RWPE2 (cell line): ENCODE data around the gene PPIL6.

Source experiments
- ATAC-seq: fragments of 200-7000 bp; cut with Tn5 transposase; 3 replicates; pipeline ENCODE4 v1.9.1; 2021; ENCODE audit warnings: low read depth
- DNase-seq: peaks from one replicate; pipeline ENCODE4 v3.0.0-alpha.2; 2020; ENCODE audit warnings: low spot score
- H3K27ac ChIP-seq: fragments of 450-650 bp; 2 replicates; pipeline ENCODE4 v1.5.1; 2017; ENCODE audit warnings: mild to moderate bottlenecking; ENCODE audit not compliant: poor library complexity, severe bottlenecking
- H3K27me3 ChIP-seq: fragments of 250-450 bp; sonication (Bioruptor Pico); 2 replicates; pipeline ENCODE4 v1.5.1; 2021; ENCODE audit warnings: mild to moderate bottlenecking, moderate library complexity; ENCODE audit not compliant: insufficient read depth, poor library complexity, severe bottlenecking
- H3K36me3 ChIP-seq: fragments of 250-450 bp; sonication (Bioruptor Pico); 2 replicates; pipeline ENCODE4 v1.5.1; 2020; ENCODE audit warnings: low read depth, mild to moderate bottlenecking, moderate library complexity
- H3K4me1 ChIP-seq: fragments of 250-450 bp; sonication (Bioruptor Pico); 2 replicates; pipeline ENCODE4 v1.5.1; 2021; ENCODE audit warnings: mild to moderate bottlenecking, moderate library complexity; ENCODE audit not compliant: insufficient read depth, poor library complexity, severe bottlenecking
- H3K4me3 ChIP-seq: fragments of 250-450 bp; sonication (Bioruptor Pico); 2 replicates; pipeline ENCODE4 v1.5.1; 2021; ENCODE audit warnings: mild to moderate bottlenecking, moderate library complexity; ENCODE audit not compliant: severe bottlenecking
- H3K9me3 ChIP-seq: fragments of 250-450 bp; sonication (Bioruptor Pico); 2 replicates; pipeline ENCODE4 v1.5.1; 2021; ENCODE audit warnings: mild to moderate bottlenecking, moderate library complexity; ENCODE audit not compliant: severe bottlenecking
- TF ChIP-seq, protein P1 (sequence below): fragments of 450-650 bp; IDR thresholded peaks from one replicate; pipeline ENCODE4 v1.5.1; 2017; ENCODE audit warnings: mild to moderate bottlenecking, moderate library complexity; ENCODE audit not compliant: poor library complexity, severe bottlenecking

The PPIL6 gene

DNA sequence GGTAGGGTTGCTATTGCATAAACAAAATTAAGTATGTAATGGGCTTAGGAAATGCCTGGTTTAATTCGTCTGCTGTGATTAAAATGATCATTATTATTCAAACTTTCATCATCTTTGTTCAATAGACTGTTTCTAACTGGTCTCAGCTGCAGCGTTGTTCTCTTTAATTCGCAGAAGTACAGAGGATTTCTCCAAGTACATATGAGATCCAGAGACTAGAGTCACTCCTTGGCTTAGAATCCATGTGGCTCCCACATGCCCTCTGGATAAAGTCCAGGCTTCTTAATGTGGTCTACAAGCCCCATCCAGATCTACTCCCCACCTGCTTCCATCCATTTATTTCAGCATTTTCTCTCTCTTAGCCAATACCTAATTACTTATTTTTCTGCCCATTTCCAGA is 43.7 kb upstream of the PPIL6 start:
- peaks cover 21% of the 10 kb centered on the region for H3K4me1 ChIP-seq
- H3K4me3 ChIP-seq = no peak overlapping the region
- H3K9me3 ChIP-seq = no peaks in the 10 kb centered on the region
- TF ChIP-seq, protein P1, sequence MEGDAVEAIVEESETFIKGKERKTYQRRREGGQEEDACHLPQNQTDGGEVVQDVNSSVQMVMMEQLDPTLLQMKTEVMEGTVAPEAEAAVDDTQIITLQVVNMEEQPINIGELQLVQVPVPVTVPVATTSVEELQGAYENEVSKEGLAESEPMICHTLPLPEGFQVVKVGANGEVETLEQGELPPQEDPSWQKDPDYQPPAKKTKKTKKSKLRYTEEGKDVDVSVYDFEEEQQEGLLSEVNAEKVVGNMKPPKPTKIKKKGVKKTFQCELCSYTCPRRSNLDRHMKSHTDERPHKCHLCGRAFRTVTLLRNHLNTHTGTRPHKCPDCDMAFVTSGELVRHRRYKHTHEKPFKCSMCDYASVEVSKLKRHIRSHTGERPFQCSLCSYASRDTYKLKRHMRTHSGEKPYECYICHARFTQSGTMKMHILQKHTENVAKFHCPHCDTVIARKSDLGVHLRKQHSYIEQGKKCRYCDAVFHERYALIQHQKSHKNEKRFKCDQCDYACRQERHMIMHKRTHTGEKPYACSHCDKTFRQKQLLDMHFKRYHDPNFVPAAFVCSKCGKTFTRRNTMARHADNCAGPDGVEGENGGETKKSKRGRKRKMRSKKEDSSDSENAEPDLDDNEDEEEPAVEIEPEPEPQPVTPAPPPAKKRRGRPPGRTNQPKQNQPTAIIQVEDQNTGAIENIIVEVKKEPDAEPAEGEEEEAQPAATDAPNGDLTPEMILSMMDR = no peak
- ATAC-seq (no peak), DNase-seq (no peak)
- H3K27me3 ChIP-seq = no peaks in the 10 kb centered on the region
- no peak overlapping the region for H3K27ac ChIP-seq
- peaks cover 27% of the 10 kb centered on the region for H3K36me3 ChIP-seq

DNA sequence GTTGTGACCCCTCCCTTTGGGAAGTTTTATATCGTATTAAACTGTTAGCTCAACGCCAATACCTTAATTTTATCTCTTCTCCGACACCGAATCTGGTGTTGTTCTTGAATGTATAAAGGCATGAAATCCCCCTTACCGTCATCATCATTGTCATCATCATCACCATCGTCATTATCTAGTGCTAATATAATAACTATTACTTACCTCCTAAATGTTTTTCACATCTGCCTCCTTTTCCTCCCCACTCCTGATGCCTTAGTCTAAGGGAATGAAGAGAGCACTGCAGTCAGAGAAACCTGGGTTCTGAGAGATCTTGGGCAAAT is 43.3 kb upstream of the PPIL6 start:
- Histone ChIP-seq H3K4me1 (peaks cover 25% of the 10 kb centered on the region), H3K27ac (no peak overlapping the region)
- no peak for ATAC-seq

DNA sequence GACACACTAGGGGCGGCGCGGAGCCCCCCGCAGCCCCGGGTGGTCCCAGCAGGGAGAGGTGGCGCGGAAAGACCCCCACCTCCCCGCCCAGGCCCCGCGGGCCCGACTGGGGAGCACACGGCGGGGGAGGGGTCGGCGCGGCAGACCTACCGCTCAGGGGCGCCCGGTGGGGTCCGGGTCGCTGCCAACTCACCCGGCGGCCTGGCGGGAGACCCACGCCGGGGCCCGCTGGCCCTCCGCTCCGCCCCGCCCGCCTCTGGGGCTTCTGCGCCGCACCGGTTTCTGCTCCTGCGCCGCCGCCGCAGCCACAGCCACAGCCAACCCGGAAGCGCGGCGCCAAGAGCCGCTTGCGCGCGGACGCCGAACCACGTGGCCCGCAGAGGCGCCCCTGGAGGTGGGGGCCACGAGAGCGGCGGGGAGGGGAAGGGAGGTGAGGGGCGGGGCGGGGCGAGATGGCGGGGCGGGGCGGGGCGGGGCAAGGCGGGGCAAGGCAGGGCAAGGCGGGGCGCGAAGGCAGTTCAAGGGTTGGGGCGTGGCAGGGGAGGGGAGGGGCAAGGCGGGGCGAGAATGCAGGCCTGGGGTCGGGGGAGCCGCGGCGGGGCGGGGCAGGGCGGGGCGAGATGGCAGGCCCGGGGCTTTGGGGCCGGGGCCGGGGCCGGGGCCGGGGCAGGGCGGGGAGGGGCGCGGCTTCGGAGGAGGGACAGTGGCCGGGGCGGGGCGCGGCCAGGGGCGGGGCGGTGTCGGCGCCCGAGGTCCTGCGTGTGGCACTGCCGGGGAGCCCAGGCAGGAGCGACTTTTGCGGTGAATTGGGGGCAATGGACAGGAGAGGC is 42.7 kb upstream of the PPIL6 start, which contains the start of gene ZBTB24:
TSS of gene ZBTB24 (minus strand) at position 315 of the 830 bp plus-strand sequence. CDS start 1,193 bp downstream, outside the sequence.
- peaks cover 25% of the 10 kb centered on the region for H3K4me1 ChIP-seq
- peak within 1 kb of the TSS; percentile 12 for H3K27ac ChIP-seq
- peak; percentile 86 for ATAC-seq
- H3K27me3 ChIP-seq = no peaks in the 10 kb centered on the region
- DNase-seq = peak; percentile 86
- no peaks in the 10 kb centered on the region for H3K9me3 ChIP-seq
- TF ChIP-seq, protein P1 = no peak
- H3K36me3 ChIP-seq = peaks cover 37% of the 10 kb centered on the region
- H3K4me3 ChIP-seq = peak within 1 kb of the TSS; percentile 98

More for the DNA sequence above, 43.3 kb upstream of the PPIL6 start:
- Histone ChIP-seq H3K36me3 (peaks cover 32% of the 10 kb centered on the region), H3K4me3 (peak overlapping the region; percentile 25), H3K27me3 (no peaks in the 10 kb centered on the region), H3K9me3 (no peaks in the 10 kb centered on the region)
- TF ChIP-seq, protein P1 = no peak
- DNase-seq = no peak

DNA sequence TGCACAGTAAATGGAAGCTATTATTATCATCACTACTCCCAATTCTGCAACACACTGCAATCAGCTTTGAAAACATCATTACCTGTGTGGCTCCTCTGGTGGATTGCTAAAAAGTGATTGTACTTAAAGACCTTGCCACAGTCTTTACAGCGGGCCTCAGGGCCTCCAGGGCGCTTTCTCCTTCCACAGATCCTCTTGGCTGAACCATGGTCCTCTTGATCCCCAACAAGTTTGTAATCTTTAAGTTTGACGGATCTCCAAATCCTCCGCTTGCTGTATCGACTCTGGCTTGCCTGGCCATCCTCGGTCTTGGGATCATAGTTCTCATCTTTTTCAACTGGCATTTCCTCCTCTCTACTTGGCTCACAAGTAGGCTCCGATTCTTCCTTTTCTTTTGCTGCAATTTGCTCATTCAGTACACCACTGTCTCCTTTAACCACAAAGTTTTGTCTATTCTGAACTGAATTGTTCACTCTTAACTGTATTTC is 40.6 kb upstream of the PPIL6 start:
- TF ChIP-seq, protein P1 = no peak
- H3K27ac ChIP-seq = no peak overlapping the region
- H3K9me3 ChIP-seq = no peaks in the 10 kb centered on the region
- peaks cover 25% of the 10 kb centered on the region for H3K4me1 ChIP-seq
- DNase-seq (no peak), ATAC-seq (no peak)
- H3K4me3 ChIP-seq = no peak overlapping the region
- peaks cover 46% of the 10 kb centered on the region for H3K36me3 ChIP-seq
- H3K27me3 ChIP-seq = no peaks in the 10 kb centered on the region
